ENCODE measurements around the gene VPS8. TPM values are rescaled to one million over a fixed set of nuclear protein-coding genes. Genes with fewer than 3 reads are reported as not detected.

VPS8 gene
- total and polyA plus RNA-seq, 9 of the 15 experiments (the other 6 are each of a cell fraction or from before 2014, with no cell fraction given): 7.2 to 41.0 (median 28.3) TPM

GRCh38 chr3:185089343-185089742 is 277.4 kb downstream of the VPS8 start:
- no peak for ATAC-seq
- POLR2A ChIA-PET: no interaction called here
- Histone ChIP-seq H3K27ac (ENCODE audit: extremely low read depth, low read depth, low read length) (no peak overlapping the region), H3K4me1 (replicated peaks in 1 of 2; ENCODE audit: control insufficient read depth in 2 of 2, insufficient read depth in 2 of 2, low read length in 2 of 2) (no peaks in the 10 kb centered on the region), H3K27me3 (ENCODE audit: control insufficient read depth in 2 of 2, insufficient read depth in 2 of 2, low read length in 2 of 2) (peaks cover 16 to 19% of the 10 kb centered on the region in 2 experiments; a peak in 4 of 5 replicates), H3K9me3 (replicated peaks; ENCODE audit: control insufficient read depth, insufficient read depth, low read depth, low read length) (peaks cover 2% of the 10 kb centered on the region; the same call in 1 of the 2 replicates), H3K4me2 (ENCODE audit: insufficient read depth, low read length) (no peak overlapping the region), H3K4me3 (no peak overlapping the region), H3K79me2 (ENCODE audit: control insufficient read depth, insufficient read depth, low read length) (no peaks in the 10 kb centered on the region), H4K20me1 (replicated peaks; ENCODE audit: control insufficient read depth, insufficient read depth, low read length) (no peaks in the 10 kb centered on the region), H3K36me3 (ENCODE audit: control insufficient read depth, insufficient read depth, low read length) (no peaks in the 10 kb centered on the region), H3K9ac (ENCODE audit: insufficient read depth in 1 of 2, low read depth in 2 of 2, low read length in 2 of 2) (no peak overlapping the region), H2AFZ (ENCODE audit: low read depth, low read length) (no peak overlapping the region), H3K9me1 (ENCODE audit: control insufficient read depth, insufficient read depth, low read length) (no peaks in the 10 kb centered on the region)
- TF ChIP-seq FIP1L1 (IDR thresholded peaks at IDR 0.05; ENCODE audit: low read depth, low read length, poor library complexity, severe bottlenecking) (no peak), SUPT5H (IDR thresholded peaks at IDR 0.05) (no peak), ZNF143 (CRISPR knock-in tag; IDR thresholded peaks at IDR 0.05) (no peak), RFX1 (IDR thresholded peaks at IDR 0.05) (no peak)
- CTCF ChIA-PET (ENCODE audit: low intra/inter-chr PET ratio): no interaction called here
- no peak for FAIRE-seq
- 4% methylated on average over 2 of the region's 2 CpGs for WGBS (ENCODE audit: insufficient coverage, low coverage, missing lambda C conversion rate)
- in situ Hi-C loops (cut with MboI): no loop called here
- intact Hi-C loops (cut with micrococcal nuclease): loop anchor here (10.0 kb wide), 1 partner anchor 185 kb away; no protein-coding TSS in a partner anchor
- DNase-seq (ENCODE audit: extremely low read depth in 1 of 4, low spot score in 3 of 4): no peak
- no TSS peak for BruUV-seq (replicated peaks)

GRCh38 chr3:185089751-185090150 is 277.8 kb downstream of the VPS8 start:
- Histone ChIP-seq H3K79me2 (ENCODE audit: control insufficient read depth, insufficient read depth, low read length) (no peaks in the 10 kb centered on the region), H4K20me1 (replicated peaks; ENCODE audit: control insufficient read depth, insufficient read depth, low read length) (no peaks in the 10 kb centered on the region), H3K9ac (ENCODE audit: insufficient read depth in 1 of 2, low read depth in 2 of 2, low read length in 2 of 2) (no peak overlapping the region), H3K9me3 (replicated peaks; ENCODE audit: control insufficient read depth, insufficient read depth, low read depth, low read length) (peaks cover 2% of the 10 kb centered on the region; the same call in 1 of the 2 replicates), H3K27me3 (ENCODE audit: control insufficient read depth in 2 of 2, insufficient read depth in 2 of 2, low read length in 2 of 2) (peaks cover 14 to 16% of the 10 kb centered on the region in 2 experiments; a peak in 4 of 5 replicates), H3K9me1 (ENCODE audit: control insufficient read depth, insufficient read depth, low read length) (no peaks in the 10 kb centered on the region), H3K27ac (ENCODE audit: extremely low read depth, low read depth, low read length) (no peak overlapping the region), H2AFZ (ENCODE audit: low read depth, low read length) (no peak overlapping the region), H3K4me3 (no peak overlapping the region), H3K4me2 (ENCODE audit: insufficient read depth, low read length) (no peak overlapping the region), H3K4me1 (replicated peaks in 1 of 2; ENCODE audit: control insufficient read depth in 2 of 2, insufficient read depth in 2 of 2, low read length in 2 of 2) (no peaks in the 10 kb centered on the region), H3K36me3 (ENCODE audit: control insufficient read depth, insufficient read depth, low read length) (no peaks in the 10 kb centered on the region)
- no peak for FAIRE-seq
- DNase-seq (ENCODE audit: extremely low read depth in 1 of 4, low spot score in 3 of 4): no peak
- intact Hi-C loops (cut with micrococcal nuclease): loop anchor here (10.0 kb wide), 1 partner anchor 185 kb away; no protein-coding TSS in a partner anchor
- CTCF ChIA-PET (ENCODE audit: low intra/inter-chr PET ratio): no interaction called here
- POLR2A ChIA-PET: no interaction called here
- in situ Hi-C loops (cut with MboI): no loop called here
- BruUV-seq (replicated peaks): no TSS peak
- ATAC-seq: no peak
- TF ChIP-seq CEBPZ (IDR thresholded peaks at IDR 0.05; ENCODE audit: borderline replicate concordance, low read depth, low read length): no peak
- TF ChIP-seq ZEB2 (IDR thresholded peaks at IDR 0.05): no peak
- TF ChIP-seq ZNF280A (IDR thresholded peaks at IDR 0.05; ENCODE audit: low read depth, partially characterized antibody): no peak
- TF ChIP-seq MCM7 (IDR thresholded peaks at IDR 0.05): no peak
- no peak for TF ChIP-seq ZNF212 (CRISPR knock-in tag; IDR thresholded peaks at IDR 0.05)
- TF ChIP-seq POLR3A (IDR thresholded peaks at IDR 0.05; ENCODE audit: borderline replicate concordance, extremely low read depth, insufficient read depth, insufficient read length): no peak
- TF ChIP-seq, protein P1, sequence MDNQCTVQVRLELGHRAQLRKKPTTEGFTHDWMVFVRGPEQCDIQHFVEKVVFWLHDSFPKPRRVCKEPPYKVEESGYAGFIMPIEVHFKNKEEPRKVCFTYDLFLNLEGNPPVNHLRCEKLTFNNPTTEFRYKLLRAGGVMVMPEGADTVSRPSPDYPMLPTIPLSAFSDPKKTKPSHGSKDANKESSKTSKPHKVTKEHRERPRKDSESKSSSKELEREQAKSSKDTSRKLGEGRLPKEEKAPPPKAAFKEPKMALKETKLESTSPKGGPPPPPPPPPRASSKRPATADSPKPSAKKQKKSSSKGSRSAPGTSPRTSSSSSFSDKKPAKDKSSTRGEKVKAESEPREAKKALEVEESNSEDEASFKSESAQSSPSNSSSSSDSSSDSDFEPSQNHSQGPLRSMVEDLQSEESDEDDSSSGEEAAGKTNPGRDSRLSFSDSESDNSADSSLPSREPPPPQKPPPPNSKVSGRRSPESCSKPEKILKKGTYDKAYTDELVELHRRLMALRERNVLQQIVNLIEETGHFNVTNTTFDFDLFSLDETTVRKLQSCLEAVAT (IDR thresholded peaks at IDR 0.05): no peak
- TF ChIP-seq SUPT5H (IDR thresholded peaks at IDR 0.05): no peak

All from K562 (cell line).